GM23248 (cell line): ENCODE results near the gene SLC36A3. TPM values are rescaled to one million over a fixed set of nuclear protein-coding genes. Genes with fewer than 3 reads are reported as not detected.

ENCODE experiments used
- DNase-seq: peaks from one replicate; pipeline ENCODE4 v3.0.0-alpha.2; 2015
- H2AFZ ChIP-seq: fragments of 200-600 bp; sonication (generic); 2 replicates; pipeline ENCODE4 v1.6.1; 2016; ENCODE audit warnings: antibody characterized with exemption
- H3F3A ChIP-seq: fragments of 200-600 bp; sonication (generic); 2 replicates; pipeline ENCODE4 v1.6.1; 2016; ENCODE audit warnings: mild to moderate bottlenecking, antibody characterized with exemption, mixed run types; ENCODE audit not compliant: insufficient read depth
- H3K27ac ChIP-seq: fragments of 200-600 bp; sonication (generic); 2 replicates; pipeline ENCODE4 v1.5.1; 2016; ENCODE audit warnings: mild to moderate bottlenecking
- H3K27me3 ChIP-seq: fragments of 200-600 bp; sonication (generic); replicated peaks from 2 replicates; pipeline ENCODE4 v1.6.1; 2016; ENCODE audit warnings: mild to moderate bottlenecking; ENCODE audit not compliant: insufficient read depth
- H3K36me3 ChIP-seq: fragments of 200-600 bp; sonication (generic); 2 replicates; pipeline ENCODE4 v1.6.1; 2016; ENCODE audit warnings: low read depth, mild to moderate bottlenecking
- H3K4me1 ChIP-seq: fragments of 200-600 bp; sonication (generic); 2 replicates; pipeline ENCODE4 v1.6.1; 2016; ENCODE audit warnings: mild to moderate bottlenecking; ENCODE audit not compliant: insufficient read depth
- H3K4me2 ChIP-seq: fragments of 200-600 bp; sonication (generic); one replicate; pipeline ENCODE4 v1.6.1; 2016; ENCODE audit warnings: mild to moderate bottlenecking; ENCODE audit not compliant: unreplicated experiment
- H3K4me3 ChIP-seq: fragments of 200-600 bp; sonication (generic); 2 replicates; pipeline ENCODE4 v1.5.1; 2016; ENCODE audit warnings: mild to moderate bottlenecking
- H3K79me2 ChIP-seq: fragments of 200-600 bp; sonication (generic); 2 replicates; pipeline ENCODE4 v1.6.1; 2016; ENCODE audit warnings: mild to moderate bottlenecking; ENCODE audit not compliant: insufficient read depth
- H3K9ac ChIP-seq: fragments of 200-600 bp; sonication (generic); 2 replicates; pipeline ENCODE4 v1.6.1; 2016; ENCODE audit warnings: mild to moderate bottlenecking
- H3K9me2 ChIP-seq: fragments of 200-600 bp; sonication (generic); 2 replicates; pipeline ENCODE4 v1.6.1; 2016; ENCODE audit warnings: mixed run types, mild to moderate bottlenecking, moderate library complexity; ENCODE audit not compliant: insufficient read depth
- H3K9me3 ChIP-seq: fragments of 200-600 bp; sonication (generic); one replicate; pipeline ENCODE4 v1.6.1; 2017; ENCODE audit warnings: low read depth
- H4K20me1 ChIP-seq: fragments of 200-600 bp; sonication (generic); 2 replicates; pipeline ENCODE4 v1.6.0; 2016; ENCODE audit not compliant: insufficient read depth
- EZH2 ChIP-seq: fragments of 200-600 bp; sonication (generic); IDR thresholded peaks from 2 replicates; pipeline ENCODE4 v1.6.1; 2018; ENCODE audit warnings: antibody characterized with exemption, mild to moderate bottlenecking; ENCODE audit not compliant: insufficient read depth, poor library complexity, severe bottlenecking
- EZH2phosphoT487 ChIP-seq: fragments of 200-600 bp; sonication (generic); IDR thresholded peaks from 2 replicates; pipeline ENCODE4 v1.6.1; 2018; ENCODE audit warnings: antibody characterized with exemption, moderate library complexity, mild to moderate bottlenecking, low read depth; ENCODE audit not compliant: insufficient read depth
- WGBS, 2 experiments: methylation state at CpG; one replicate each; pipeline ENCODE4 v1.1.6; 2015 to 2017; ENCODE audit warnings: low lambda C conversion rate in 2 of 2, low coverage in 1 of 2; ENCODE audit errors: missing lambda C conversion rate in 2 of 2; 5-methylcytosine and 5-hydroxymethylcytosine counted together
- in situ Hi-C: fragments of 300-500 bp; cut with MboI; formaldehyde crosslinking; loops from 2 replicates; pipeline ENCODE4 v1.15.0; 2020
- polyA plus RNA-seq: library from polyadenylated mRNA; unstranded; fragments of >200 nt; fragmentation: Nextera tagmentation; extraction: Ambion mirVana; gene quantifications from 2 replicates; pipeline ENCODE4 v1.2.1, GENCODE V29; 2016
- total RNA-seq: library from RNA; depleted of rRNA; stranded (reverse); fragments of >200 nt; shearing (Covaris generic); gene quantifications from 2 replicates; pipeline ENCODE4 v1.2.3, GENCODE V29; 2014

SLC36A3 gene
- total and polyA plus RNA-seq, 2 experiments from 2014 or later, result not detected

DNA sequence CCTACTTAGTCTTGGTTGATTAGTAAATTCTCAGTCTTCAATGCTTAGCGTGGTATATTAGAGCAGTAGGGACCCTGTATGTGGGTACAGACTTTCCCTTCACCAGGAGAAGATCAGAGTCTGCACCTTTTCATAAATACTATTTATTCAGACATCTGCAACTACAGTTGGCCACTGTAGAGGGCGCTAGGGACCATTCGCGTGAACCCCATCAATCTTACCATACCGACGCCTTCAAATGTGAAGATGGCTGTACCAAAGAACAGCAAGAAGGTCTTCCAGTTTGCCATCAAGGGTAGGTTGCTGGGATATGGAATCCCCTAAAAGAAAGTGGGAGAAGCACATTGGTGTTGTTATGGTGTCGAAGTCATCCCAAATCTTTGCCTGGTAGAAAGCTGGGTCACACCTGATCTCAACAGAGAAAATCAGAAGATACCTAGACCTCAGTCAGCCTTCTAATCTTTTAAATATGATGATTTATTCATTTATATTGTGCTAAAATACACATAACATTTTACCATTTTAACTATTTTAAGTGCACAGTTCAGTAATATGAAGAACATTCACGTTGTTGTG, 19.1 kb downstream of the SLC36A3 start:
- H3K4me3 ChIP-seq, result no peak overlapping the region
- 0 out of 2 replicates have a peak, but pooled peaks cover 3% of the 10 kb centered on the region for H3K27me3 ChIP-seq
- H3K79me2 ChIP-seq, result no peaks in the 10 kb centered on the region
- TF ChIP-seq EZH2phosphoT487 (no peak), EZH2 (no peak)
- H3K4me2 ChIP-seq, result no peak overlapping the region
- H3K4me1 ChIP-seq, result no peaks in the 10 kb centered on the region
- WGBS, 2 experiments, result 18 to 26% methylated on average over 8 of the region's 8 CpGs
- H4K20me1 ChIP-seq, result no peaks in the 10 kb centered on the region
- H3K9ac ChIP-seq, result no peak overlapping the region
- H3K9me2 ChIP-seq, result no peaks in the 10 kb centered on the region
- no peak for DNase-seq
- no peak overlapping the region for H3K27ac ChIP-seq
- in situ Hi-C loops, result no loop called here
- no peaks in the 10 kb centered on the region for H3K36me3 ChIP-seq
- H2AFZ ChIP-seq, result no peak overlapping the region
- H3F3A ChIP-seq, result no peaks in the 10 kb centered on the region
- no peaks in the 10 kb centered on the region for H3K9me3 ChIP-seq

GRCh38 chr5:151283120-151283825, 20.3 kb downstream of the SLC36A3 start:
- Histone ChIP-seq H3K27ac (no peak overlapping the region), H3K4me2 (no peak overlapping the region), H3K36me3 (no peaks in the 10 kb centered on the region), H3K9me3 (no peaks in the 10 kb centered on the region), H3K79me2 (no peaks in the 10 kb centered on the region), H3K4me1 (no peaks in the 10 kb centered on the region), H2AFZ (no peak overlapping the region), H4K20me1 (no peaks in the 10 kb centered on the region), H3F3A (no peaks in the 10 kb centered on the region), H3K9me2 (no peaks in the 10 kb centered on the region), H3K4me3 (no peak overlapping the region), H3K27me3 (0 out of 2 replicates have a peak, but pooled peaks cover 3% of the 10 kb centered on the region), H3K9ac (no peak overlapping the region)
- WGBS, 2 experiments, result 40 to 52% methylated on average over 4 of the region's 4 CpGs
- no peak for DNase-seq
- TF ChIP-seq EZH2 (no peak), EZH2phosphoT487 (no peak)
- in situ Hi-C loops, result no loop called here

DNA sequence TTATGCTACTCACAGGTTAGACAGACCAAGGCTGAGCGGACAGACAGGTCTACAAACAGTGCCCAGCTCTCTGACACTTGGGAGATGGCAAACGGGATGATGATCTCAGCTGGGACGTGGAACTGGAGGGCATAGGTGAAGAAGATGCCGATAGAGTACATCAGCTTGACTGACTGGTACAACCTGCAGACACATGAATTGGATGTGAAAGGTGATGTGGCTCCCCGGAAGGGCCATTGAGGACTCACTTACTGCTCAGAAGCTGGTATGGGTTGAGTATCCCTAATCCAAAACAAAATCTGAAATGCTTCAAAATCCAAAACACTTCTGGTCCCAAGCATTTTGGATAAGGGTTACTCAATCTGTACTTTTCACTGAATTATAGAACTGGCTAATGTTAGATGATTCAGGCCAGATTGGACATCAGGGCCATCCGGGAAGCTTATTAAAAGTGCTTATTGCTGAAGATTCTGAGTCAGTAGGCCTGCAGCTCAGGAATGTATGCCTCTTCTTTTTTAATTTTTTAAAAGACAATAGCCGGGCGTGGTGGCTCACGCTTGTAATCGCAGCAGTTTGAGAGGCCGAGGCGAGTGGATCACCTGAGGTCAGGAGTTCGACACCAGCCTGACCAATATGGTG, 22.4 kb downstream of the SLC36A3 start:
- no peak for DNase-seq
- no peak for TF ChIP-seq EZH2phosphoT487
- TF ChIP-seq EZH2, result no peak
- no peaks in the 10 kb centered on the region for H3K9me3 ChIP-seq
- WGBS, 2 experiments, result 81% methylated on average over 13 of the region's 13 CpGs
- in situ Hi-C loops, result no loop called here
- no peaks in the 10 kb centered on the region for H3K79me2 ChIP-seq
- no peaks in the 10 kb centered on the region for H3K36me3 ChIP-seq
- H2AFZ ChIP-seq, result no peak overlapping the region
- no peaks in the 10 kb centered on the region for H4K20me1 ChIP-seq
- H3K27ac ChIP-seq, result no peak overlapping the region
- no peak overlapping the region for H3K9ac ChIP-seq
- 0 out of 2 replicates have a peak, but pooled peaks cover 18% of the 10 kb centered on the region for H3K27me3 ChIP-seq
- no peaks in the 10 kb centered on the region for H3K4me1 ChIP-seq
- no peak overlapping the region for H3K4me3 ChIP-seq
- H3F3A ChIP-seq, result no peaks in the 10 kb centered on the region
- no peak overlapping the region for H3K4me2 ChIP-seq
- H3K9me2 ChIP-seq, result no peaks in the 10 kb centered on the region

DNA sequence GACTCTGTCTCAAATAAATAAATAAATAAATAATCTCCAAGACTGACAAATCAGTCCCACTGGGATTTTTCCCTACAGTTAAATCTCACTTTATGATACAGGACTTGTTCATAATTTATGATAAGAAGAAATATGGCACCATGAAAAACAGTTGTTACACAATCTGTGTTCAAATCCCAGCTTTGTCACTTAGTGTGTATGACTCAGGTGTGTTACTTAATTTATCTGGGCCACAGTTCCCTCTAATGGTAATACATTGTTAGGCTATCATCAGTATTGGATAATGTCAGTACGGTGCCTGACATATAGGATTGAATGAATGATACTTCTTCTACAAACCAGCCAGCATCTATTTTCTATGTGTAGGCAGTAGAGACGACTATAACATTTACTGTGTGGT, 23.1 kb downstream of the SLC36A3 start:
- TF ChIP-seq EZH2phosphoT487, result no peak
- H3K27ac ChIP-seq, result no peak overlapping the region
- no peak overlapping the region for H2AFZ ChIP-seq
- no peaks in the 10 kb centered on the region for H3K9me3 ChIP-seq
- in situ Hi-C loops, result no loop called here
- no peak overlapping the region for H3K4me3 ChIP-seq
- 56 to 66% methylated on average over 2 of the region's 2 CpGs for WGBS, 2 experiments
- H3K4me1 ChIP-seq, result no peaks in the 10 kb centered on the region
- no peaks in the 10 kb centered on the region for H3K79me2 ChIP-seq
- no peaks in the 10 kb centered on the region for H3K36me3 ChIP-seq
- H3K4me2 ChIP-seq, result no peak overlapping the region
- H3K27me3 ChIP-seq, result 0 out of 2 replicates have a peak, but pooled peaks cover 18% of the 10 kb centered on the region
- no peaks in the 10 kb centered on the region for H3F3A ChIP-seq
- DNase-seq, result no peak
- H3K9me2 ChIP-seq, result no peaks in the 10 kb centered on the region
- H4K20me1 ChIP-seq, result no peaks in the 10 kb centered on the region
- H3K9ac ChIP-seq, result no peak overlapping the region
